ENCODE data around the gene APLP2.
A peak's percentile ranks its signal among the peaks of the same experiment; 100 is the strongest.
"Not testable (repeated sequence)": the region's sequence is repeated elsewhere in the genome, so short reads cannot be mapped to it uniquely, and the experiment has no call there.

Gene APLP2

DNA sequence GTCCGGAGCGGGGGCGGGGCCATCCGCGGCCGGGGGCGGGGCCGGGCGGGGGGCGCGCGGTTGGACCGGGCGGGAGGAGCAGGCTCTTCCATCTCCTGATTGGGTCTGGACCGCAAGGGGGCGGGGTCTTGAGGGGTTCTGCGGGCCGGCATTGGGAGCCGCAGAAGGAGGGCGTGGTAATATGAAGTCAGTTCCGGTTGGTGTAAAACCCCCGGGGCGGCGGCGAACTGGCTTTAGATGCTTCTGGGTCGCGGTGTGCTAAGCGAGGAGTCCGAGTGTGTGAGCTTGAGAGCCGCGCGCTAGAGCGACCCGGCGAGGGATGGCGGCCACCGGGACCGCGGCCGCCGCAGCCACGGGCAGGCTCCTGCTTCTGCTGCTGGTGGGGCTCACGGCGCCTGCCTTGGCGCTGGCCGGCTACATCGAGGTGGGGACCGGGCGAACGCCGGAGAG, at the start of gene APLP2:
Gene APLP2 (plus strand): TSS at position 236 of the 450 bp plus-strand sequence. CDS start 84 bp downstream, at position 320.
- TF ChIP-seq, protein P1, sequence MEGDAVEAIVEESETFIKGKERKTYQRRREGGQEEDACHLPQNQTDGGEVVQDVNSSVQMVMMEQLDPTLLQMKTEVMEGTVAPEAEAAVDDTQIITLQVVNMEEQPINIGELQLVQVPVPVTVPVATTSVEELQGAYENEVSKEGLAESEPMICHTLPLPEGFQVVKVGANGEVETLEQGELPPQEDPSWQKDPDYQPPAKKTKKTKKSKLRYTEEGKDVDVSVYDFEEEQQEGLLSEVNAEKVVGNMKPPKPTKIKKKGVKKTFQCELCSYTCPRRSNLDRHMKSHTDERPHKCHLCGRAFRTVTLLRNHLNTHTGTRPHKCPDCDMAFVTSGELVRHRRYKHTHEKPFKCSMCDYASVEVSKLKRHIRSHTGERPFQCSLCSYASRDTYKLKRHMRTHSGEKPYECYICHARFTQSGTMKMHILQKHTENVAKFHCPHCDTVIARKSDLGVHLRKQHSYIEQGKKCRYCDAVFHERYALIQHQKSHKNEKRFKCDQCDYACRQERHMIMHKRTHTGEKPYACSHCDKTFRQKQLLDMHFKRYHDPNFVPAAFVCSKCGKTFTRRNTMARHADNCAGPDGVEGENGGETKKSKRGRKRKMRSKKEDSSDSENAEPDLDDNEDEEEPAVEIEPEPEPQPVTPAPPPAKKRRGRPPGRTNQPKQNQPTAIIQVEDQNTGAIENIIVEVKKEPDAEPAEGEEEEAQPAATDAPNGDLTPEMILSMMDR (IDR thresholded peaks at IDR 0.05; ENCODE audit: borderline replicate concordance, insufficient read depth, low read depth, low read length), result no peak
- H3K4me3 ChIP-seq (ENCODE audit: low read depth, low read length), result peak within 1 kb of the TSS; percentile 67

DNA sequence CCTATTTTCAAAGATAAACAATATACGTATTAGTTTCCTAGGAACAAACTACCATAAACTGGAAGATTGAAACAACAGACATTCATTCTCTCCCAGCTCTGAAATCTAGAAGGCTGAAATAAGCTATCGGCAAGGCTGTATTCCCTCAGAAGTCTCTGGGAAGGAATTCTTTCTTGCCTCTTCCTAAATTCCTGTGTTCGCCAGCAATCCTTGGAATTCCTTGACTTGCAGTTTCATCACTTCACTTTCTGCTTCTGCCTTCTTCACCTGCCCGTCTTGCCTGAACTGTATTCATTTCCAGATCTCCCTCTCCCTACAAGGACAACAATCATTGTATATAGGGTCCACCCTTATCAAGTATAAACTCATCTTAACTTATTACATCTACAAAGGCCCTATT, 49.4 kb upstream of the APLP2 start:
- no peak overlapping the region for H3K4me3 ChIP-seq (ENCODE audit: low read depth, low read length)
- TF ChIP-seq, protein P1 (IDR thresholded peaks at IDR 0.05; ENCODE audit: borderline replicate concordance, insufficient read depth, low read depth, low read length), result no peak

DNA sequence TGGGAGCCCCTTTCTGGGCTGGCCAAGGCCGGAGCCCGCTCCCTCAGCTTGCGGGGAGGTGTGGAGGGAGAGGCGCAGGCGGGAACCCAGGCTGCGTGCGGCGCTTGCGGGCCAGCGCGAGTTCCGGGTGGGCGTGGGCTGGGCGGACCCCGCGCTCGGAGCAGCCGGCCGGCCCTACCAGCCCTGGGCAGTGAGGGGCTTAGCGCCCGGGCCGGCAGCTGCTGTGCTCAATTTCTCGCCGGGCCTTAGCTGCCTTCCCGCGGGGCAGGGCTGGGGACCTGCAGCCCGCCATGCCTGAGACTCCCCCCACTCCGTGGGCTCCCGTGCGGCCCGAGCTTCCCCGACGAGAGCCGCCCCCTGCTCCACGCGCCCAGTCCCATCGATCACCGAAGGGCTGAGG, 48.1 kb upstream of the APLP2 start:
- not testable (repeated sequence) for H3K4me3 ChIP-seq (ENCODE audit: low read depth, low read length)

DNA sequence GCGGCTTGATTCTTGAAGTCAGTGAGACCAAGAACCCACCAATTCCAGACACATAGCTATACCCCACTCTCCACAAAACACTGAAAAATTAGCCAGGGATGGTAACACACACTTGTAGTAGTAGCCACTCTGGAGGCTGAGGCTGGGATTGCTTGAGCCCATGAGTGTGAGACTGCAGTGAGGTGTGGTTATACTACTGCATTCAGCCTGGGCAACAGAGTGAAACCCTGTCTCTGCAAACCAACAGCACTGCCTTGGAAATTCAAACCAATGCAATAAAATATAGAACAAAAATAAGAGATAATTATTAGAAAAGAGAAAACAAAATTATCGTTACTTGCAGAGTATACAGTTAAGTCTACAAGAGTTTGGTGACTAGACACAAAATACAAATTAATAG, 46.9 kb upstream of the APLP2 start:
- TF ChIP-seq, protein P1 (IDR thresholded peaks at IDR 0.05; ENCODE audit: borderline replicate concordance, insufficient read depth, low read depth, low read length), result no peak
- no peak overlapping the region for H3K4me3 ChIP-seq (ENCODE audit: low read depth, low read length)

DNA sequence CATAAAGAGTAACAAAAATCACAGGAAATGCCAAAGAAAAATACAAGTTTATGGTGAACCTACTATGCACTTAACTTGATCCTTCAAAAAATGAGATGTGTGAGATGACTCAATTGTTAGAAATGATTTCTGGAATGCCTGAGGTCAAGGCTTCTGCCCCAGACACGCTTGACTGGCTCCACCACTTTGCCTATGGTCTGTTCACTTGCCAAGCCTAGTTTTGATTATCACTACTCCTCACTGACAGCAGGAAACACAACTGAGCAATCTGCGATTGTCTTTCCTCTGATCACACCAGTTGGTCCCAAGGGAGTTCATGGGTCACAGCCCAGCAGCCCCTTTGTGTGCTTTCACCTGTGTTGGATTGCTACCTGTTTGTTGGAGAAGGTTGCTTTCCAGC, 46.5 kb upstream of the APLP2 start:
- H3K4me3 ChIP-seq (ENCODE audit: low read depth, low read length), result no peak overlapping the region
- TF ChIP-seq, protein P1 (IDR thresholded peaks at IDR 0.05; ENCODE audit: borderline replicate concordance, insufficient read depth, low read depth, low read length), result no peak

DNA sequence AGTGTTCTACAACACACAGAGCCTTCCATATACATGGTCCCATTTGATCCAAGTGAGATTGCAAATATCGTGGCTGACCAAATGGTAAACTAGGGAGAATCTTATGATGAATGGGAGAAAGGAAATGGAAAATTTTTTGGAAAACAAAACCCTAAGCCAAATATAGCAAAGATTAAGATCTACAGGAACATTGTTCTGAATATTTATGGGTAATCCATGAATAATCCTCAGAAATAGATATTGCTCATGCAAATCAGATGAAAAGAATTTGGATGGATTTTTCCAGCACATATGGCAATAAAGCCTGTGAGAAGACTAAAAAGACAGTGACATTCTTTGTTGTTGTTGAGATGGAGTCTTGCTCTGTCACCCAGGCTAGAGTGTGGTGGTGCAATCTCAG, 45.3 kb upstream of the APLP2 start:
- TF ChIP-seq, protein P1 (IDR thresholded peaks at IDR 0.05; ENCODE audit: borderline replicate concordance, insufficient read depth, low read depth, low read length), result no peak
- H3K4me3 ChIP-seq (ENCODE audit: low read depth, low read length), result no peak overlapping the region

DNA sequence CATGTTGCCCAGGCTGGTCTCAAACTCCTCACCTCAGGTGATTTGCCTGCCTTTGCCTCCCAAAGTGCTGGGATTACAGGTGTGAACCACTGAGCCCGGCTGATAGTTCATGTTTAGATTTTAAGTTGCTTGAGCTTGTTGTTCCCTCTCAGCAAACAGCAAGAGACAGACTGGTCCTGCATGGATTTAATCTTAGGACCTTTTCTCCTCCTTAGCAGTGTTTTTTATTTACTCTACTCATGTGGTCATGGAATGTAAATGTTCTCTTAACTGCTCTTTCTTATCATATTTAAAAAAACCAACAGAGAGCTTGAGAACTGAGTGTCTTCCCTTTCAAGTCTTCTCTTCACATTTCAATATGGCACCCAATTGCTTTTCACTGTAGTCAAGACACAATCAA, 44.3 kb upstream of the APLP2 start:
- TF ChIP-seq, protein P1 (IDR thresholded peaks at IDR 0.05; ENCODE audit: borderline replicate concordance, insufficient read depth, low read depth, low read length), result no peak
- H3K4me3 ChIP-seq (ENCODE audit: low read depth, low read length), result no peak overlapping the region

DNA sequence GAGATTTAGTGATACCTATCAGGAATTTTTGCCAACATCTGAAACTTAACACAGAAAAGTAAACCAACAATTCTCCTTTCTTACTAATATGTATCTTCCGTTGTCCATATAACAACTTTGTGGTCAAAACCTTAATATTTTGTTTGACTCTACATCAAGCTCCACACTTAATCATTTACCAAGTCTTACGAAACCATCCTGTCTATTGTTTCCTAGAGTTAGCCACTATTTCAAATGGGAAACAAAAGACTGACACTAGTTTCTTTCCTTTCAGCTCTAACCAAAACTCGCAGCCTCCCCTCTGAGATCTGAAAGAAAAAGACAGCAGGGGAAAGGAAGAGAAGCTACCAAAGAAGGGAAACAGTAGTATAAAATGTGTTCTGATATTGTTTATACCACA, 40.6 kb upstream of the APLP2 start:
- TF ChIP-seq, protein P1 (IDR thresholded peaks at IDR 0.05; ENCODE audit: borderline replicate concordance, insufficient read depth, low read depth, low read length), result no peak
- H3K4me3 ChIP-seq (ENCODE audit: low read depth, low read length), result no peak overlapping the region

Data from GM12875 (cell line).